DND-41 (cell line): ENCODE results near the gene COL23A1.
"Not testable (repeated sequence)": the region's sequence is repeated elsewhere in the genome, so short reads cannot be mapped to it uniquely, and the experiment has no call there.

ENCODE experiments used
- ATAC-seq: fragments of 200-7000 bp; cut with Tn5 transposase; 3 replicates; pipeline ENCODE4 v1.9.1; 2021; ENCODE audit warnings: low read depth; ENCODE audit not compliant: insufficient read depth
- DNase-seq: peaks from one replicate; pipeline ENCODE4 v3.0.0-alpha.2; 2020
- H2AFZ ChIP-seq: 2 replicates; pipeline ENCODE4 v1.6.0; 2012; ENCODE audit warnings: low read depth, low read length
- H3K27ac ChIP-seq: 2 replicates; pipeline ENCODE4 v1.5.1; 2012; ENCODE audit warnings: low read length, inconsistent platforms
- H3K27me3 ChIP-seq: fragments of 200-600 bp; sonication (generic); 2 replicates; pipeline ENCODE4 v1.6.0; 2012; ENCODE audit warnings: low read length, mild to moderate bottlenecking, inconsistent platforms; ENCODE audit not compliant: insufficient read depth, poor library complexity
- H3K36me3 ChIP-seq: 2 replicates; pipeline ENCODE4 v1.5.1; 2012; ENCODE audit warnings: low read length, inconsistent platforms; ENCODE audit not compliant: insufficient read depth
- H3K4me1 ChIP-seq: 2 replicates; pipeline ENCODE4 v1.5.1; 2012; ENCODE audit warnings: mild to moderate bottlenecking, low read length; ENCODE audit not compliant: insufficient read depth
- H3K4me2 ChIP-seq: 2 replicates; pipeline ENCODE4 v1.6.0; 2012; ENCODE audit warnings: mild to moderate bottlenecking, moderate library complexity, low read length, inconsistent platforms; ENCODE audit not compliant: insufficient read depth
- H3K4me3 ChIP-seq, 2 experiments: fragments of 200-600 bp in 1 of 2; shearing (Covaris generic) in 1 of 2; 2 replicates each; pipeline ENCODE4 v1.5.1; 2012 to 2016; ENCODE audit warnings: inconsistent platforms in 2 of 2, low read length in 2 of 2, mild to moderate bottlenecking in 2 of 2, low read depth in 1 of 2, moderate library complexity in 1 of 2
- H3K79me2 ChIP-seq: 2 replicates; pipeline ENCODE4 v1.6.0; 2012; ENCODE audit warnings: low read length, inconsistent platforms; ENCODE audit not compliant: insufficient read depth
- H3K9ac ChIP-seq: 2 replicates; pipeline ENCODE4 v1.6.0; 2012; ENCODE audit warnings: low read depth, mild to moderate bottlenecking, inconsistent platforms, low read length, moderate library complexity
- H3K9me3 ChIP-seq: 2 replicates; pipeline ENCODE4 v1.5.1; 2012; ENCODE audit warnings: low read length, moderate library complexity, mild to moderate bottlenecking, inconsistent platforms; ENCODE audit not compliant: insufficient read depth, severe bottlenecking
- H4K20me1 ChIP-seq: 2 replicates; pipeline ENCODE4 v1.6.0; 2012; ENCODE audit warnings: low read length; ENCODE audit not compliant: insufficient read depth
- EZH2 ChIP-seq: IDR thresholded peaks from 3 replicates; pipeline ENCODE4 v1.6.1; 2012; ENCODE audit warnings: borderline replicate concordance, low read depth, mild to moderate bottlenecking, moderate library complexity, low read length, inconsistent platforms; ENCODE audit not compliant: severe bottlenecking
- TF ChIP-seq, protein P1 (sequence below): IDR thresholded peaks from 2 replicates; pipeline ENCODE4 v1.5.1; 2012; ENCODE audit warnings: borderline replicate concordance, low read length, moderate library complexity, mild to moderate bottlenecking; ENCODE audit not compliant: poor library complexity, severe bottlenecking; ENCODE audit errors: extremely low read depth

The COL23A1 gene

GRCh38 chr5:178318382-178318781 lies 271.8 kb downstream of the COL23A1 start:
- no peaks in the 10 kb centered on the region for H3K79me2 ChIP-seq
- no peaks in the 10 kb centered on the region for H3K27me3 ChIP-seq
- DNase-seq (no peak), ATAC-seq (no peak)
- no peaks in the 10 kb centered on the region for H3K36me3 ChIP-seq
- no peaks in the 10 kb centered on the region for H3K9me3 ChIP-seq
- H3K4me3 ChIP-seq: no peak overlapping the region
- no peak overlapping the region for H3K4me2 ChIP-seq
- no peaks in the 10 kb centered on the region for H4K20me1 ChIP-seq
- no peak overlapping the region for H2AFZ ChIP-seq
- no peaks in the 10 kb centered on the region for H3K4me1 ChIP-seq
- no peak for TF ChIP-seq EZH2
- TF ChIP-seq, protein P1, sequence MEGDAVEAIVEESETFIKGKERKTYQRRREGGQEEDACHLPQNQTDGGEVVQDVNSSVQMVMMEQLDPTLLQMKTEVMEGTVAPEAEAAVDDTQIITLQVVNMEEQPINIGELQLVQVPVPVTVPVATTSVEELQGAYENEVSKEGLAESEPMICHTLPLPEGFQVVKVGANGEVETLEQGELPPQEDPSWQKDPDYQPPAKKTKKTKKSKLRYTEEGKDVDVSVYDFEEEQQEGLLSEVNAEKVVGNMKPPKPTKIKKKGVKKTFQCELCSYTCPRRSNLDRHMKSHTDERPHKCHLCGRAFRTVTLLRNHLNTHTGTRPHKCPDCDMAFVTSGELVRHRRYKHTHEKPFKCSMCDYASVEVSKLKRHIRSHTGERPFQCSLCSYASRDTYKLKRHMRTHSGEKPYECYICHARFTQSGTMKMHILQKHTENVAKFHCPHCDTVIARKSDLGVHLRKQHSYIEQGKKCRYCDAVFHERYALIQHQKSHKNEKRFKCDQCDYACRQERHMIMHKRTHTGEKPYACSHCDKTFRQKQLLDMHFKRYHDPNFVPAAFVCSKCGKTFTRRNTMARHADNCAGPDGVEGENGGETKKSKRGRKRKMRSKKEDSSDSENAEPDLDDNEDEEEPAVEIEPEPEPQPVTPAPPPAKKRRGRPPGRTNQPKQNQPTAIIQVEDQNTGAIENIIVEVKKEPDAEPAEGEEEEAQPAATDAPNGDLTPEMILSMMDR: no peak
- no peak overlapping the region for H3K27ac ChIP-seq
- no peak overlapping the region for H3K9ac ChIP-seq

DNA sequence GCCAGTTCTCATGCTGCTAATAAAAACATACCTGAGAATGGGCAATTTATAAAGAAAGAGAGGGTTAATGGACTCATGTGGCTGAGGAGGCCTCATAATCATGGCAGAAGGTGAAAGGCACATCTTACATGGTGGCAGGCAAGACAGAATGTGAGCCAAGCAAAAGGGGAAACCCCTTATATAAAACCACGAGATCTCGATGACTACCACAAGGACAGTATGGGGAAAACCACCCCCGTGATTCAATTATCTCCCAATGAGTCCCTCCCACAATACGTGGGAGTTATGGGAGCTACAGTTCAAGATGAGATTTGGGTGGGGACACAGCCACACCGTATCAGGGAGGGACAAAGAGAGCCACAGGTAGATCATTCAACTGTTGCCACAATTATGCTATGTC lies 272.5 kb downstream of the COL23A1 start:
- not testable (repeated sequence) for H2AFZ ChIP-seq, ATAC-seq, H3K4me3 ChIP-seq, H3K36me3 ChIP-seq, H3K4me2 ChIP-seq, H3K79me2 ChIP-seq, H3K4me1 ChIP-seq, H4K20me1 ChIP-seq, H3K9ac ChIP-seq, H3K27ac ChIP-seq, H3K9me3 ChIP-seq, DNase-seq, H3K27me3 ChIP-seq

DNA sequence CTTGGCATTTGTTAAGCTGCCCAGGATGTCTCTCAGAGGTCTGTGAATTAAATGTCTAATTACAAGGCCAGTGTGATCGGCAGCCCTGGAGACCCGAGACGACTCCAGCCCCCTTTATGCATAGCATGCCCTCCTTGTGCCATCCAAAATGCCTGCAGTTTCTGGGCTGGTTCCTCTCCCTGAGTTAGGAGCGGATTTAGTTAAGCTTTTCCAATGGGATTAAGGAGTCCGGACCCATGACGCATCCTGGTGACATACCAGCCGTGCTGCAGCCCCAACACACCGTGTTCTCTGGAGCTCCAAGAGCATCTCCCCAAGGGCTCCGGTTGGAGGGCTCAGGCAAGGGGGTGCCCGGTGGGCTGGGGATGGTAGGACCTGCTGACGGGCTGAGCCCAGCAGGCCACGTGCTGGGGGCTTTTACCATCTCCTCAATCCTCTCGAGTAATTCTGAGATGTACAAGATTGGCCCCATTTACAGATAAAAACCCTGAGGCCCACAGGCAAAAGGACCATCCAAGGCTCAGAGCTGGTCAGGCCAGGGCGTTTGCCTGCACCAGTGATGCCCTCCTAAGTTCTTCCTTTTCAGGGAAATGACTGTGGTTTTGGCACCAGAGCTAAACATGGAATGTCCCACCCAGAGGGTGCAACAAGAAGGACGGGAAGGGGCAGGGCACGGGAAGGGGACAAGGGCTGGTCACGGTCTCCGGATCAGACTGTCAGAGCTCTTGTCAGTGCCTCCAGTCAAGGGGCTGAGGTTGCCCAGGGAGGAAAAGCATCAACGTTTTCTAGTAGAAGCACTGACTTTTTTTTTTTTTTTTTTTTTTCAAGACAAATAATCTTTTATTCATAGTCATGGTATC lies 275.0 kb downstream of the COL23A1 start:
- no peaks in the 10 kb centered on the region for H3K79me2 ChIP-seq
- H3K4me2 ChIP-seq: no peak overlapping the region
- H3K36me3 ChIP-seq: no peaks in the 10 kb centered on the region
- H4K20me1 ChIP-seq: no peaks in the 10 kb centered on the region
- no peak overlapping the region for H3K4me3 ChIP-seq
- no peak for ATAC-seq
- no peaks in the 10 kb centered on the region for H3K9me3 ChIP-seq
- no peak overlapping the region for H3K9ac ChIP-seq
- H3K4me1 ChIP-seq: no peaks in the 10 kb centered on the region
- DNase-seq: no peak
- no peaks in the 10 kb centered on the region for H3K27me3 ChIP-seq
- H3K27ac ChIP-seq: no peak overlapping the region
- no peak for TF ChIP-seq EZH2
- H2AFZ ChIP-seq: no peak overlapping the region

- H3K9ac ChIP-seq: no peak overlapping the region
- DNase-seq: no peak
- H4K20me1 ChIP-seq: no peaks in the 10 kb centered on the region
- H3K4me1 ChIP-seq: no peaks in the 10 kb centered on the region
- H3K4me3 ChIP-seq: no peak overlapping the region
- H3K9me3 ChIP-seq: no peaks in the 10 kb centered on the region
- H3K27me3 ChIP-seq: no peaks in the 10 kb centered on the region
- TF ChIP-seq EZH2: no peak
- TF ChIP-seq, protein P1: no peak
- H3K27ac ChIP-seq: no peak overlapping the region
- H3K4me2 ChIP-seq: no peak overlapping the region
- no peak for ATAC-seq
- H2AFZ ChIP-seq: no peak overlapping the region
- H3K36me3 ChIP-seq: no peaks in the 10 kb centered on the region
- H3K79me2 ChIP-seq: no peaks in the 10 kb centered on the region
Measured at GRCh38 chr5:178314061-178314660, 276.0 kb downstream of the COL23A1 start.
